OCI-LY1 (cell line): ENCODE data around the gene GNG7.

Experiments
- CTCF ChIP-seq: fragments of 200-600 bp; sonication (generic), shearing (Covaris generic); IDR thresholded peaks from 2 replicates; pipeline ENCODE4 v1.5.1; 2017; ENCODE audit warnings: mild to moderate bottlenecking, antibody characterized with exemption, low read length, moderate library complexity, mixed read lengths
- EZH2 ChIP-seq: fragments of 200-600 bp; sonication (generic), shearing (Covaris generic); IDR thresholded peaks from 2 replicates; pipeline ENCODE4 v1.8.0; 2017; ENCODE audit warnings: borderline replicate concordance, mixed run types, mild to moderate bottlenecking, antibody characterized with exemption, low read length, moderate library complexity, mixed read lengths

DNA sequence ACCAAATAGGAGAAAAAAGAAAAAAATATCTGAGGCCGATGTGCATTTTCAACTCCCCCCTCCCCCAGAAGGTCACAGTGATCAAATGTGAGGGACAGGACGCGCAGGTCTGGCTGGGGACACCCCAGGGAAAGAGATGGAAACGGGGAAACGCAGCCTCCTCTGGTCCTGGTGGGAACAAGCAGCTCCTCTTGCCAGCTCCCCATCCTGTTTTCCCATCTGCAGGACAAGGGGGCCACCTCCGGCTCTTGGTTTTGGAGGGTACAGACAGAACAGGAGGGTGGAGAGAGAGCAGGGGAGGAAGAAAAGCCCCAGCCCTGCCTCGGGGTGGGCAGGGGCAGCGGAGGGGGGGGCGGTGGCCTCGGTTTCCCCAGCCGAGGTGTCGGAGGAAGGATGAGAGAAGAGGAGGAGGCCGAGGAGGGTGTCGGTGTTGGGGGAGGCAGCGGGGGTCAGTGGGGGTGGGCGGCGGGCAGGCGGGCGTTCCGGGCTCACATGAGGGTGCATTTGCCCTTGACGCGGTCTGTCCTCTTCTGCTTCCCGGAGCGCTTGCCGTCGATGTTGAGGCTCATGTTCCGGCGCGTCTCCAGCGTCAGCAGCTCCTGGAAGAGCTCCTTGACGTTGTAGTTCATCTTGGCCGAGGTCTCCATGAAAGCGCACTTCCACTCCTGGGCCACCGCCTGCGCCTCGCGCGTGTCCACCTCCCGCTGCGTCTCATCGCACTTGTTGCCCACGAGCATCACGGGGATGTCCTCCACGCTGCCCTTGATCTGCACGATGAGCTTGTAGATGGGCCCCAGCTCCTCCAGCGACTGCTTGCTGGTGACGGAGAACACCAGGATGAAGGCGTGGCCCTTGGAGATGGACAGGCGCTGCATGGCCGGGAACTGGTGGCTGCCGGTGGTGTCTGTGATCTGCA, 14.5 kb upstream of the GNG7 start:
- TF ChIP-seq CTCF (no peak), EZH2 (no peak)
